HG03135 (cell line): ENCODE data around the gene WDR70.
"Not testable (repeated sequence)": the region's sequence is repeated elsewhere in the genome, so short reads cannot be mapped to it uniquely, and the experiment has no call there.

ENCODE experiments used
- ATAC-seq: cut with Tn5 transposase; IDR thresholded peaks from one replicate; pipeline ENCODE4 v1.9.1; 2021; ENCODE audit warnings: mild to moderate bottlenecking, moderate library complexity; ENCODE audit not compliant: unreplicated experiment

Gene WDR70

DNA sequence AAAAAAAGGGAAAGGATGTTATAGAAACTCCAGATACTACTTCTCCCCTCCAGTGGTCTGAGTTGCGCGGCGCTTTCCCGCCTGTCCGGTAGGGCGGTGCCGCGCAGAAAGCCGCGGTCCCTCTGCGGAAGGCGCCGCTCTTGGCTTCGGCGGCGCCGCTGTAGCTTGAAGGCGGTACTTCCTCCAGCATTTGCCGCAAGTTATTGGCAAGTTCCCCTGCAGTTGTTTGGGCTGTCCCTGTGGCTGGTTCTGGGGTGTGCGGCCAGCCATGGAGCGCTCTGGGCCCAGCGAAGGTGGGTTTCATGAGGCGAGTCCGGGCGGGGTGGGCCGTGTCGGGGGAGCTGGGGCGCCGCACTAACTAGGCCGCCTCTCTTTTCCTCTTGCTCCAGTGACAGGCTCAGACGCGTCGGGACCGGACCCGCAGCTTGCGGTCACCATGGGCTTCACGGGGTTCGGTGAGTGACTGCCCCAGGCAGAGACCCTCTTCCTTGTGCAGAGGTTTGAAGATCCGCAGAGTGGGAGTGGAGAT is at the start of gene WDR70:
TSS of gene WDR70 (plus strand) at position 219 of the 529 bp plus-strand sequence. CDS start at position 269, 50 bp downstream.
- peak; percentile 97 for ATAC-seq

DNA sequence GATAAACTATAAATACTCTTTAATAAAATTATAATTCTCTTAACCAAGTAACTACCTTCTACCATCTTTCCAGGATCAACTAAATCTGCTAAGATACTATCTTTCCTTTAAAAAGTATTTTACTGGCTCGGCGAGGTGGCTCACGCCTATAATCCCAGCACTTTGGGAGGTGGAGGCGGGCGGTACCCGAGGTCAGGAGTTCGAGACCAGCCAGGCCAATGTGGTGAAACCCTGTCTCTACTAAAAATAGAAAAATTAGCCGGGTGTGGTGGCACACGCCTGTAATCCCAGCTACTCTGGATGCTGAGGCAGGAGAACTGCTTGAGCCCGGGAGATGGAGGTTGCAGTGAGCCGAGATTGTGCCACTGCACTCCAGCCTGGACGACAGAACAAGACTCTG is 44.4 kb upstream of the WDR70 start:
- ATAC-seq, result not testable (repeated sequence)

DNA sequence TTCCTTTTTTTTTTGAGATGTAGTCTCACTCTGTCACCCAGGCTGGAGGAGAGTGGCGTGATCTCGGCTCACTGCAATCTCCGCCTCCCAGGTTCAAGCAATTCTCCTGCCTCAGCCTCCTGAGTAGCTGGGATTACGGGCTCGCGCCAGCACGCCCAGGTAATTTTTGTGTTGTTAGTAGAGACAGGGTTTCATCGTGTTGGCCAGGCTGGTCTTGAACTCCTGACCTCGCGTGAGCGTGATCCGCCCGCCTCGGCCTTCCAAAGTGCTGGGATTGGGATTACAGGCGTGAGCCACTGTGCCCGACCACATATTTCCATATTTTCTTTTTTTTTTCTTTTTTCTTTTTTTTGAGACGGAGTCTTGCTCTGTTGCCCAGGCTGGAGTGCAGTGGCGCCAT is 36.4 kb upstream of the WDR70 start:
- not testable (repeated sequence) for ATAC-seq

DNA sequence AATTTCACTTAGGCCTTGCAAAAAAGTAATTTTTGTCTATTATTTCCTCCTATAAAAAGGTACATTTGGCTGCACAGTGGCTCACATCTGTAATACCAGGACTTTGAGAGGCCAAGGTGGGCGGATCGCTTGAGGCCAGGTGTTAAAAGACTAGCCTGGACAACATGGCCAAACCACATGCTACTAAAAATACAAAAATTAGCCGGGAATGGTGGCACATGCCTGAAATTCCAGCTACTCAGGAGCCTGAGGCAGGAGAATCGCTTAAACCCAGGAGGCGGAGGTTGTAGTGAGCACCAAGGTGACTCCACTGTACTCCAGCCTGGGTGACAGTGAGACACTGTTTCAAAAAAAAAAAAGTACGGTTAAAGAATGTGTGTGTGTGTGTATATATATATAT is 24.0 kb upstream of the WDR70 start:
- no peak for ATAC-seq

DNA sequence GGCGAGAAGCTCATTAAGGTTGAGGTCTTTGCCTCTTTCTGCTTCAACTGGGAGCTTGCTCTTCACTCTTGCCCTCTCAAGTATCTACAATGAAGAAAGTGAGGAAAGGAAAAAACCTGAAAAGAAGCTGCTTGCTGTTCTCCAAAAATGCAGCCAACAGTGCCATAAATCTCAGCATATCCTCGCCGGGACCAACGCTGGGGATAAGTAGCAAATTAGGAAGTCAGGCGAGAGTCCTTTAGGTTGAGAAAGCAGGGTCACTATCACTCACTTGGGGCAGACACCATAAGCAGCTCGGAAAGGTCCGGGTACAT is 8.6 kb upstream of the WDR70 start:
- no peak for ATAC-seq

DNA sequence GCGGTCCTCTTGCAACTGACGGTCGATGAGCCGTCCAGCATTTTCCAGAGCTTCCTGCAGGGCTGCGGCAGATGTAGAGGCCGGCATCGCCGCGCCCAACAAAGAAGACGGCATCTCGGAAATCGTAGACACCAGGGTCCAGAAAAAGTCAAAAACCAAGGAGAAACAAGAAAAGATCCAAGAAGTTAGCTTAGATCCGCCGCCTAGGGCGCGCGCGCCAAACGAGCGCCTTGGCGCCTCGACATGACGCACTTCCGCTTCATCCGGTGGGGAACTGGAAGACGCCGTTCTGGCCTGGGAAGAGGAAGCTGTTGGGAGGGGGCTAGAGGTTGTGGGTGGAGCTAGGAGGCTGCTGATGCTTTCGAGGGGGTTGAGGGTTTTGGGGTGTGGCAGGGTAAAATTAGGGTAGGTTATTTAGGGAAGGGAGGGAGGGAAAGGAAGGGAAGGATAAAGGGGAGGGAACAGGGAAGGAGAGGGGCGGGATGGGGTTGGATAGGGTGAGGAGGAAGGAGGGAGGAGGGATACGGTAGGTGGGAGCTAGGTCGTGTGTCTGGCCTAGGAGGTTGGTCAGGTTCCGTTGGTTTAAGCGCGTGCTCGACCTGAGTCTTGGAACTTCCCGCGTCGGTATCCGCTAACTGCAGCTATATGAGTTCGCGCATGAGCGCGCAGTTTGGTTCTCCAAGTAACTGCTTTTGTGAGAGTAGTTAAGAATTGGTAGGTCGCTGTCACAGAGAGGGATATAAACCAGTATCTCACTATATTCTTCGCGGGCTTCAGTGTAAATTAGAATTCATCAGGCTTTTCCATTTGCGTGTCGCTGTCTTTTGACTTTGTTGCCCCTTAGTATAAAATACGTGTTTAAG is 8.0 kb upstream of the WDR70 start, which contains the start of gene NUP155:
TSS of gene NUP155 (minus strand) at position 243 of the 863 bp plus-strand sequence. CDS start at position 114, 129 bp downstream.
- ATAC-seq, result peak; percentile 81

DNA sequence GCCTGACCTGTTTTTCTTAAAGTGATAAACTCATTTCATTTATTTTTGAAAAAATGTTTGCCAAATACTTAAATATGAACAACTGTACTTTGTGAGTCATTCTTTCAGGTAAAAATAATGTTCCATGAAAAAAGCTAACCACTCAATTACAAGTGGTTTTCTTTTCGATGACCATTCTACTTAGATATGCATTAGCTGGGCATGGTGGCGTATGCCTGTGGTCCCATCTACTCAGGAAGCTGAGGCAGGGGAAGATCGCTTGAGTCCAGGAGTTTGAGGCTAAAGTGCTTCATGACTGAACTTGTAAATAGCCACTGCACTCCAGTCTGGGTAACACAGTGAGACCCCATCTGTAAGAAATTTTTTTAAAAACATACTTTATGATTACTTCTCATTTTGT is 4.0 kb upstream of the WDR70 start:
- no peak for ATAC-seq

DNA sequence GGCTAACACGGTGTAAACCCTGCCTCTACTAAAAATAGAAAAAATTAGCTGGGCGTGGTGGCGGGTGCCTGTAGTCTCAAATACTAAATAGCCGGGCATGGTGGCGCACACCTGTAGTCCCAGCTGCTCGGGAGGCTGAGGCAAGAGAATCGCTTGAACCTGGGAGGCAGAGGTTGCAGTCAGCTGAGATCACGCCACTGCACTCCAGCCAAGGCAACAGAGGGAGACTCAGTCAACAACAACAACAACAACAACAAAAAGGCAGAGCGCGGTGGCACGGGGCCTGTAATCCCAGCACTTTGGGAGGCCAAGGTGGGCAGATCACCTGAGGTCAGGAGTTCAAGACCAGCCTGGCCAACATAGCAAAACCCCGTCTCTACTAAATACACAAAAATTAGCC is 1.1 kb upstream of the WDR70 start:
- ATAC-seq, result not testable (repeated sequence)

DNA sequence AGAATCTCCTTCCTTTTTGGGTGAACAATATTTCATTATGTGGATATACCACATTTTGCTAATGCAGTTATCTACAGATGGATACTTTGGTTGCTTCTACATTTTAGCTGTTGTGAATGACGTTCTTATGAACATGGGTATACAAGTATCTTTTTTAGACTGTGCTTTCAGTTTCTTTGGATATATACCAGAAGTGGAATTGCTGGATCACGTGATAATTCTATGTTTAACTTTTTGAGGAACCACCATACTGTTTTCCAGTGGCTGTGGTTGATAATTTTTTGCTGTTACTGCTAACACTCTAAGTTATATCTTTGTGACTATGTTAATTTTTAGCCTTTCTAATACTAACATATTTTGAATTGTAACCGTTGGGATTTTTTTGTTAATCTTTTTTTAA is 12.5 kb downstream of the WDR70 start:
- no peak for ATAC-seq

DNA sequence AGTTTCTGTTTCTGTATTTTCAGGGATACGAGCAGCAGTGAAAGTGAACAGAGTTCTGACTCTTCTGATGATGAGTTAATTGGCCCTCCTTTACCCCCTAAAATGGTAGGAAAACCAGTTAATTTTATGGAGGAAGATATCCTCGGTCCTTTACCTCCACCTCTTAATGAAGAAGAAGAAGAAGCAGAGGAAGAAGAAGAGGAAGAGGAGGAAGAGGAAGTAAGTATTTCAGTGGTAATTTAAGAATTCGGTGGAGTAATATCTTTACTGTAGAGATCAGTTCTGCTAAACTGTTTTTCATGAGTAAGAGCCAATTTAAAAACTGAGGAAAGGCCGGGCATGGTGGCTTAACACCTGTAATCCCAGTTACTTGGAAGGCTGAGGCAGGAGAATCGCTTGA is 17.2 kb downstream of the WDR70 start:
- no peak for ATAC-seq

DNA sequence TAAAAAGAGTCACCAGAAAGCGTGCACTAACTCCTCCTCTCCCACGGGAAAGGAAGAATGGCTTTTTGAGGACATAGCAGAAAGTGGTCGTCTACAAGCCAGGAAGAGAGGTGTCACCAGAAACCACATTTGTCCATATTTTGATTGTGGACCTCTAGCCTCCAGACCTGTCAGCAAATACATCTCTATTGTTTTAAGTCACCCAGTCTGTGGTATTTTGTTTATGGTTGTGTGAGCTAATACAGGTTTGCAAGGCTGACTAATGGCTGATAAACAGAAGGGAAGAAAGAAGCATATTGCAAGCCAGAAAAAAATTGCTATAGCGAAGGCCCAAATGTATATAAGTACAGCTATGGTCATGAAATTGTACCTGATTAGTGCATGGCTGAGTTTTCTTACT is 21.4 kb downstream of the WDR70 start:
- no peak for ATAC-seq

DNA sequence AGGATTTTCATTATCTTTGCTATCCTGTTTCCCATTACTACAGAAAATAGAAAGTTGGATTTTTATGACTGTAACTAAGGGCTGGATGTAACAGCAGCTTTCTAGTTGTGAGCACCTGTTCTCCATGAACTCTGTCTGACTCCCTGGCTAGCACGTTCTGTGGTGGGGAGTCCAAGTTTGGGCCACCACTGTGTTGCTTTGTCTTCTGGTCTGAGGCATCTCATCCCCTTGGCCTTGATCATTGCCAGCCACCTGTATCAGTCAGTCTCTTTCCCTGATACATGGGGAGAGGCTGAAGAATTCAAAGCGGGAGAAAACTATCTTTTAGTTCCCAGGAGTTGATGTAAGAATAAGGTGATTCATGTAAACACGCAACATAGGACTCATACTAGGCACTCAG is 33.4 kb downstream of the WDR70 start:
- no peak for ATAC-seq

DNA sequence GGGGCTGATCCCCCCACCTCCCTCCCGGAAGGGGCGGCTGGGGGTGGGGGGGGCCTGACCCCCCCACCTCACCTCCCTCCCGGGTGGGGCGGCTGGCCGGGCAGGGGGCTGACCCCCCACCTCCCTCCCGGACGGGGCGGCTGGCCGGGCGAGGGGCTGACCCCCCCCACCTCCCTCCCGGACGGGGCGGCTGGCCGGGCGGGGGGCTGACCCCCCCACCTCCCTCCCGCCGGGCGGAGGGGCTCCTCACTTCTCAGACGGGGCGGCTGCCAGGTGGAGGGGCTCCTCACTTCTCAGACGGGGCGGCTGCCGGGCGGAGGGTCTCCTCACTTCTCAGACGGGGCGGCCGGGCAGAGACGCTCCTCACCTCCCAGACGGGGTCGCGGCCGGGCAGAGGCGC is 36.3 kb downstream of the WDR70 start:
- not testable (repeated sequence) for ATAC-seq

DNA sequence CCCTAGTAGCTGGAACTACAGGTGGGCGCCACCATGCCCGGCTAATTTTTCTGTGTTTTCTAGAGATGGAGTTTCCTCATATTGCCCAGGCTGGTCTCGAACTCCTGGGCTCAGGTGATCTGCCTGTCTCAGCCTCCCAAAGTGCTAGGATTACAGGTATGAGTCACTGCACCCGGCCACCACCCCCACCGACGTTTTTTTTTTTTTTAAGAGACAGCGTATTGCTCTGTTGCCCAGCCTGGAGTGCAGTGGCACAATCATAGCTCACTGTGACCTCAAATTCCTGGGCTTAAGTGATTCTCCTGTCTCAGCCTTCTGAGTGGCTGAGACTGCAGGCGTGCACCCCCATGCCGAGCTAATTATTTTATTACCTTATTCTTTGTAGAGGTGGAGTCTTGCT is 38.2 kb downstream of the WDR70 start:
- ATAC-seq, result no peak

DNA sequence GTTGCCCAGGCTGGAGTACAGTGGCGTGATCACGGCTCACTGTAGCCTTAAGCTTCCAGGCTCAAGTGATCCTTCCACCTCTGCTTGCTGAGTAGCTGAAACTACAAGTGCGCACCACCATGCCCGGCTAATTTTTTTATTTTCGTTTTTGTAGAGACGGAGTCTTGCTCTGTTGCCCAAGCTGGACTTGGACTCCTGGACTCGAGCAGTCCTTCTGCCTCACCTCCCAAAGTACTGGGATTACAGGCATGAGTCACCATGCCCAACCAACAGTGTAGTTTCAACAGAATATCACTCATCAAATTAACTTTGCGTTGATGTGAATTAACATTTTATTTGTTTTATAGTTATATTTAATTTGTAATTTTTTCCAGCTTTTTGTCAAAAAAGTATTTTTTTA is 45.3 kb downstream of the WDR70 start:
- ATAC-seq, result no peak

DNA sequence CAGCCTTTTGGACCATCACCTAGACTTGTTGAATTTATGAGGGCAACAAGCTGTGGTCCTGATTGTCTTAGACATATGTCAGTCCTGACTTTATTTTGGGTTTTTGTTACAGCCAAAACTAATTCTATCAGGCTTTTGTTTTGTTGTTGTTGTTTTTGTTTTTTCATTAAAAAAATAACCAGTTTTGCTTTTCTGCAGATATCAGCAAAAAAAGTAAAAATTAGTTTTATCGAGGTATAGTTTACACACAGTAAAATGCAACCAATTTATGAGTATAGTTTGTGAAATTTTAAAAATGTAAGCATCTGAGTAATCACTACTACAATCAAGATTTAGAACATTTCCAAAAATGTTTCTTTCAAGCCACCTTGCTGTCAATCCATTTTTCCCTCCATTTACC is 48.9 kb downstream of the WDR70 start:
- ATAC-seq, result no peak

DNA sequence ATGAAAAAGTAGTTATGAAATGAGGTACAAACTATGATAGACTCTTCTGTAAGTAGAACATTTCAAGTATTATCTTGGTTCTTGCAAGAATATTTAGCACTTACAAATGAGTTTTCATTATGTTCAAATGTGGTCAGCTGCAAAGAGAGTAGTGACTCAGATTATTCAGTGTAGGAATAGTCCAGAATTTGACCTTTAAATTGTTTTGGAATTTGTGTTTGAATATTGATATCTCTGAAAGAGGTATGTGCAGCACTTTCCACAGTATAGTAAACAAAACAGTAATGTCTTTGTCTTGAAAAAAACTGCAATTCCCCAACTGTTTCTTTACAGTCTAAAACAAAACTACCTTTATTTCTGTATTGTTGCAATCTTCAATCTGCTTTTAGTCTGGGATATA is 56.1 kb downstream of the WDR70 start:
- no peak for ATAC-seq

DNA sequence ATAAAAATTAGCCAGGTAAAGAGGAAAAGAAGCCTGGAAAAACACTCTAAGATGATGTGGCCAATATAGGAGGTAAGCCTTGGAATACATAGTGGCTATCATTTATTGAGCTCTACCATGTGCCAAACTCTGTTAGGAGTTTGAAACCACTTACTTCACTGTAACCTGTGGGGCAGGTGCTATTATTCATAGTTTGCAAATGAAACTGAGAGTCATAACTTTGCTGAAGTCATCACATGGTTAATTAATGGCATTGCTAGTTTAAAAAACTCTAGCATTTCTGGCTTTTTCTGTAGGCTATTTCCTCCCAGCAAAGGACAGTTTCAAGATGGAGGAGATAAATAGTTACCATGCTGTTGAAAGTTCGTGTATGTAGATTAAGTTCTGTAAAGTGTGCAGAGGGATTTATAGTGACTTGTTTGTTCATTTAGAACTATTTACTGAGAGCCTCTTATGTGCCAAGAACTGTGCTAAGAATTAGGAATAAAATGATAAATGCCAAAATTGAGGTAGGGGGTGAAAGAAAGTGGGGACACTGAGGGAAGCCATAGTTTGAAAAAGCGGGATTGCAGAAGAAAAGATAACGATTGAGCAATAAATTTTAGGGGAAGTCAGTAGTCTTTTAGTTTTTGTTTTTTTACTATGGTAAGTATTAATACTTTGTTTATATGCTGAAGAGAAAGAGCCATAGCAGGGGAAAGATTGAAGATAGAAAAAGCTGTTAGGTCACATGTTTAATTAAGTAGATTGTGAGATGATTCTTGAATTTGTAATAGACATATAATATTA is 57.2 kb downstream of the WDR70 start:
- peak; percentile 67 for ATAC-seq

DNA sequence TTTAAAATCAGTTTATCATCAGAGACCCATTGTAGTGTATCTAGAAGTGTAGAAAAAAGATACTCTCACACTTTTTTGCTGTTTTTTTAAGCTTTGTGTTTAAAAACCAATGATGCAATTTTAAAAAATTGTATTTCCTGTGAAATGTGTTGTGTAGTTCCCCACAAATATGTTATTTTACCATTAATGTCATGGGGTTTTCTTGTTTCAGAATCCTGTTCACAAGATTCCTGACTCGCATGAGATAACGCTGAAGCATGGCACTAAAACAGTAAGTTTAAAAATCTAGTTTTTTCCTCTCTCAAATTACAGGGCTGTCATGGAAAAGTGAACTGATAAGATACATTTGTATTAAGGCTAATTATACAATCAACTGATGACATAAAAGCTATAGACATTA is 58.6 kb downstream of the WDR70 start:
- no peak for ATAC-seq

DNA sequence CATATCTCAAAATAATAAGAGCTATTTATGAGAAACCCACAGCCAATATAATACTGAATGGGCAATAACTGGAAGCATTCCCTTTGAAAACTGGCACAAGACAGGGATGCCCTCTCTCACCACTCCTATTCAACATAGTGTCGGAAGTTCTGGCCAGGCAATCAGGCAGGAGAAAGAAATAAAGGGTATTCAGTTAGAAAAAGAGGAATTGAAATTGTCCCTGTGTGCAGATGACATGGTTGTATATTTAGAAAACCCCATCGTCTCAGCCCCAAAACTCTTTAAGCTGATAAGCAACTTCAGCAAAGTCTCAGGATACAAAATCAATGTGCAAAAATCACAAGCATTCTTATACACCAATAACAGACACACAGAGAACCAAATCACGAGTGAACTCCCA is 66.7 kb downstream of the WDR70 start:
- not testable (repeated sequence) for ATAC-seq

DNA sequence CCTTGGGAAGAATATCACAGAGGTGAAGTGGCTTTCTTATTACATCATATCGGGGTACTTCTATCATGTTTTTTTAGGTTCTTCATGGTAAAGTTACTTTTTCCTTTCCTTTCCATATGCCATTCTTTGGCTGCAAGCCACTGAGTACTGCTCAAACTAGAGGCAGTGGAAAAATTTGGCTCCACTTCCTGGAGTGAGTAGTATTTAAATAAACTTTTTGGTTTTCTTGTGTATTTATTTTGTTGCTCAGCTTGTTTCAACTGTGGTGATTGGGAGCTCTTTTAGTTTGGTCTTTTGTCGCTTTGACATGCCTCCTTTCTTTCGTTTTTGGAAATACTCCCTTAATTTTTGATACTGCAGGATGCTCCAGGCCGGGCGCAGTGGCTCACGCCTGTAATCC is 69.8 kb downstream of the WDR70 start:
- no peak for ATAC-seq

DNA sequence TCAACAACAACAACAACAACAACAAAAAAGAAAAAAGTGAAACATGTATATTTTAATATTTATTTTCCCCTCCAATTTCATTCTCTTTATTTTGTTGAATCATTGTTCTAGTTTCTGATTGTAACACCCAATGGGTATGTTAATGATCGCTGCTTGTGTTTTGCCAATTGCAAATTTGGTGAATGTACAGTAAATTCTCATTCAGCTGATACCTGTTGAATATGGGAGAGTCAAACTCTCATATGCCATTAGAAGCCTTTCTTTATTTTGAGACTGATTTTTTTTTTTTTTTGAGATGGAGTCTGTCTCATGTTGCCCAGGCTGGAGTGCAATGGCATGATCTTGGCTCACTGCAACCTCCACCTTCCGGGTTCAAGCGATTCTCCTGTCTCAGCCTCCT is 72.9 kb downstream of the WDR70 start:
- not testable (repeated sequence) for ATAC-seq
